ENCODE results near the gene CREB1.
"Not testable (repeated sequence)": the region's sequence is repeated elsewhere in the genome, so short reads cannot be mapped to it uniquely, and the experiment has no call there.

The CREB1 gene

GRCh38 chr2:207616185-207616584, 86.4 kb downstream of the CREB1 start:
- DNase-seq (ENCODE audit: low read depth, low spot score) = peak; percentile 13

GRCh38 chr2:207617011-207617671, 87.4 kb downstream of the CREB1 start:
- DNase-seq (ENCODE audit: low read depth, low spot score) = peak; percentile 60

- DNase-seq (ENCODE audit: low read depth, low spot score) = no peak
Observed at GRCh38 chr2:207619764-207620203, 90.0 kb downstream of the CREB1 start.

- no peak for DNase-seq (ENCODE audit: low read depth, low spot score)
Observed at GRCh38 chr2:207621501-207622039, 91.8 kb downstream of the CREB1 start.

- peak; percentile 84 for DNase-seq (ENCODE audit: low read depth, low spot score)
Observed at GRCh38 chr2:207624185-207625013, 94.6 kb downstream of the CREB1 start.

- peak; percentile 94 for DNase-seq (ENCODE audit: low read depth, low spot score)
Observed at GRCh38 chr2:207625014-207625907, 95.5 kb downstream of the CREB1 start, which contains the start of gene METTL21A. TSS of gene METTL21A (minus strand) at chr2:207625394. CDS start at chr2:207624375, 1,019 bp downstream.

GRCh38 chr2:207629553-207629952, 99.8 kb downstream of the CREB1 start:
- no peak for DNase-seq (ENCODE audit: low read depth, low spot score)

GRCh38 chr2:207630491-207630890, 100.7 kb downstream of the CREB1 start:
- no peak for DNase-seq (ENCODE audit: low read depth, low spot score)

GRCh38 chr2:207632575-207633493, 103.1 kb downstream of the CREB1 start:
- DNase-seq (ENCODE audit: low read depth, low spot score) = peak; percentile 36

GRCh38 chr2:207633686-207634085, 103.9 kb downstream of the CREB1 start:
- no peak for DNase-seq (ENCODE audit: low read depth, low spot score)

GRCh38 chr2:207635468-207636200, 105.9 kb downstream of the CREB1 start:
- no peak for DNase-seq (ENCODE audit: low read depth, low spot score)

- not testable (repeated sequence) for DNase-seq (ENCODE audit: low read depth, low spot score)
Observed at GRCh38 chr2:207639288-207639687, 109.5 kb downstream of the CREB1 start.

GRCh38 chr2:207640160-207640559, 110.4 kb downstream of the CREB1 start:
- DNase-seq (ENCODE audit: low read depth, low spot score) = no peak

GRCh38 chr2:207640661-207641060, 110.9 kb downstream of the CREB1 start:
- DNase-seq (ENCODE audit: low read depth, low spot score) = no peak

GRCh38 chr2:207643892-207644291, 114.1 kb downstream of the CREB1 start:
- DNase-seq (ENCODE audit: low read depth, low spot score) = no peak

GRCh38 chr2:207646582-207646981, 116.8 kb downstream of the CREB1 start:
- DNase-seq (ENCODE audit: low read depth, low spot score) = not testable (repeated sequence)
